Skeletal muscle satellite cell (primary cell): ENCODE data around the gene CYP4F12. TPM values are rescaled to one million over a fixed set of nuclear protein-coding genes. Genes with fewer than 3 reads are reported as not detected.

Experiments
- H3K27me3 ChIP-seq: 2 replicates; pipeline ENCODE4 v1.7.0; 2013; ENCODE audit warnings: low read length; ENCODE audit not compliant: control insufficient read depth, insufficient read depth
- H3K36me3 ChIP-seq: 2 replicates; pipeline ENCODE4 v1.7.0; 2013; ENCODE audit warnings: mild to moderate bottlenecking, control low read depth, low read length; ENCODE audit not compliant: insufficient read depth
- H3K4me1 ChIP-seq: 2 replicates; pipeline ENCODE4 v1.7.0; 2013; ENCODE audit warnings: low read length; ENCODE audit not compliant: control insufficient read depth, insufficient read depth
- H3K4me2 ChIP-seq: 2 replicates; pipeline ENCODE4 v1.7.0; 2013; ENCODE audit warnings: mild to moderate bottlenecking, low read length
- H3K4me3 ChIP-seq: 2 replicates; pipeline ENCODE4 v1.7.0; 2013; ENCODE audit warnings: low read length
- H3K9ac ChIP-seq: 2 replicates; pipeline ENCODE4 v1.7.0; 2013; ENCODE audit warnings: mild to moderate bottlenecking, low read depth, low read length, moderate library complexity
- H3K9me3 ChIP-seq: replicated peaks from 2 replicates; pipeline ENCODE4 v1.7.0; 2013; ENCODE audit warnings: mild to moderate bottlenecking, control low read depth, low read length
- total RNA-seq: library from RNA; depleted of rRNA; stranded (reverse); fragments of >200 nt; gene quantifications from 2 replicates; pipeline ENCODE4 v1.2.3, GENCODE V29; 2012; rRNA removed

The CYP4F12 gene, protein sequence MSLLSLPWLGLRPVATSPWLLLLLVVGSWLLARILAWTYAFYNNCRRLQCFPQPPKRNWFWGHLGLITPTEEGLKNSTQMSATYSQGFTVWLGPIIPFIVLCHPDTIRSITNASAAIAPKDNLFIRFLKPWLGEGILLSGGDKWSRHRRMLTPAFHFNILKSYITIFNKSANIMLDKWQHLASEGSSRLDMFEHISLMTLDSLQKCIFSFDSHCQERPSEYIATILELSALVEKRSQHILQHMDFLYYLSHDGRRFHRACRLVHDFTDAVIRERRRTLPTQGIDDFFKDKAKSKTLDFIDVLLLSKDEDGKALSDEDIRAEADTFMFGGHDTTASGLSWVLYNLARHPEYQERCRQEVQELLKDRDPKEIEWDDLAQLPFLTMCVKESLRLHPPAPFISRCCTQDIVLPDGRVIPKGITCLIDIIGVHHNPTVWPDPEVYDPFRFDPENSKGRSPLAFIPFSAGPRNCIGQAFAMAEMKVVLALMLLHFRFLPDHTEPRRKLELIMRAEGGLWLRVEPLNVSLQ
- not detected in 2 replicates for total RNA-seq

DNA sequence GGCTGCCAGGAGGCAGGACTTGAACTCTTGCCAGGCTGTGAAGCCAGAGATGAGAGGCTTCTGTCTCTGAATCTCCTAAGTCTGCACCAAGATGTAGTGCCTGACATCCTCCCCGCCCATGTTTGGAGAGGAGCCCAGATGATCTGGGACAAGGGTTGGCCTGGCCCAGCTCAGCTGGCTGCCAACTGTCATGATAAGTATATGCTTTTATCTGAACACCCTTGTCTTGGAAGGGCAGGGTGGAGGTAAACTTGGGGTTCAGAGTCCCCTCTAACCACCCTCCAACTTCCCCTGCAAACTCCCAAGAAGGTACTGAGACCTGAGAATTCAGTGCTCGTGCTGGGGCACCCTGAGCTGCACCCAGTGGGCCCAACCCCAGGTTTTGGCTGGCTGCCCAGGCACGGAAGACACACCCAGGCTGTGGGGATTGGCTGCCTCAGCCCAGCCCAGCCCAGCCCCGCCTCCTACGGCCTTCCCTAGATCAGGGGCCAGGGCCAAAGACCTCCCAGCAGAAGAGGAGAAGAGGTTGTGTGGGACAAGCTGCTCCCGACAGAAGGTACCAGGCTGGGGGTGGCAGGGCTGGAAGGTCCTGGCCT is at the start of gene CYP4F12:
CYP4F12 (plus strand) TSS at position 508 of the 596 bp plus-strand sequence. CDS start 443 bp downstream, outside the sequence.
- Histone ChIP-seq H3K4me2 (no peak within 1 kb of the TSS), H3K27me3 (no peaks in the 10 kb centered on the region), H3K4me3 (no peak within 1 kb of the TSS), H3K9ac (no peak within 1 kb of the TSS), H3K4me1 (no peaks in the 10 kb centered on the region), H3K36me3 (no peaks in the 10 kb centered on the region), H3K9me3 (peaks cover 3% of the 10 kb centered on the region)

DNA sequence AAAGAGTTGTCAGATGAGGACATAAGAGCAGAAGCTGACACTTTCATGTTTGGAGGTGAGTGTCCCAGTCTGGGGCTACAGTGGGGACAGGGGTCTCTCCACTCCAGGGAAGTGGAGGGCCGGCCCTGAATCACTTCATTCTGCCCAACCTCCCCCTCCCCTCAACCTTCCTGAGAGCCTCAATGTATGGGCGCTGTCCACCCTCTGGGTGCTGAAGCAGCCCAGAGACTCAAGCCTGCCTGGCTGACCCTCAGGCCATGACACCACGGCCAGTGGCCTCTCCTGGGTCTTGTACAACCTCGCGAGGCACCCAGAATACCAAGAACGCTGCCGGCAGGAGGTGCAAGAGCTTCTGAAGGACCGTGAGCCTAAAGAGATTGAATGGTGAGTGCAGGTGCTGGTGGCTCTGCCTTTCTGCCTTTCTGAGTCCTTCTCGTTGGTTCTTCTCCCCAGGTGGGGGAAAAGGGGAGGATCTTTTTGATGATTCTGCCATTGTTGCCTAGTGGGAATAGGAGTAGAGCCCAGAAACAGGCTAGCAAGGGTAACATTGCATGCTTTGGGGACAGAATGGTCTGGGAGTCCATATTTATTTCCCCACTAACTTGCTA is 49.1 kb upstream of the CYP4F12 start:
- H3K4me1 ChIP-seq = no peaks in the 10 kb centered on the region
- H3K4me2 ChIP-seq = no peak overlapping the region
- H3K4me3 ChIP-seq = no peak overlapping the region
- no peaks in the 10 kb centered on the region for H3K9me3 ChIP-seq
- no peaks in the 10 kb centered on the region for H3K27me3 ChIP-seq
- no peaks in the 10 kb centered on the region for H3K36me3 ChIP-seq
- no peak overlapping the region for H3K9ac ChIP-seq

DNA sequence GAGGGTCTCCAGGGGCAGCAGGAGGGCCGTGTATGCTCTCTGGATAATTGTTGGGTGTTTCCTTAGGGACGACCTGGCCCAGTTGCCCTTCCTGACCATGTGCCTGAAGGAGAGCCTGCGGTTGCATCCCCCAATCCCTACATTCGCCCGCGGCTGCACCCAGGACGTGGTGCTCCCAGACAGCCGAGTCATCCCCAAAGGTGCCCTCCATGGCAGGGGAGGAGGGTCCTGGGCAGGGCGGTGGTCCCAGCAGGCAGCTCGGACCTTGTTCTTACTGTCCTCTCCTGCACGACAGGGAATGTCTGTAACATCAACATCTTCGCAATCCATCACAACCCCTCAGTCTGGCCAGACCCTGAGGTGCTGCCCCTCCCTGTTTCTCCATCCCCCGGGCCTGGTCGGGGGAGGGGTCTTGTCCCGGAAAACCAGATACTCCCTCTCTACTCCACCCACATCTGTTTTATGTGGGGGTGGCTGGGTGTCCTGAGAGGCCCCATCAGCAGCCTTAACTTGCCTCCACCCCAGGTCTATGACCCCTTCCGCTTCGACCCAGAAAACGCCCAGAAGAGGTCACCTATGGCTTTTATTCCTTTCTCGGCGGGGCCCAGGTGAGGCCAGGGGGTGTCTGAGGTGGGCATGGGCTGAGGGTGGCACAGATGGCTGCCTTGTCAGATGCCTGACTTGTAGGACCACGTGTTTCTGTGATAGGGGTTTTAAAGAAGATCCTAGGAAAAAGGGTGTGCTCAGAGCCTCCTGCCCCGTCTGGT is 44.5 kb upstream of the CYP4F12 start:
- Histone ChIP-seq H3K27me3 (no peaks in the 10 kb centered on the region), H3K36me3 (no peaks in the 10 kb centered on the region), H3K4me1 (no peaks in the 10 kb centered on the region), H3K4me2 (no peak overlapping the region), H3K4me3 (no peak overlapping the region), H3K9me3 (no peaks in the 10 kb centered on the region), H3K9ac (no peak overlapping the region)

DNA sequence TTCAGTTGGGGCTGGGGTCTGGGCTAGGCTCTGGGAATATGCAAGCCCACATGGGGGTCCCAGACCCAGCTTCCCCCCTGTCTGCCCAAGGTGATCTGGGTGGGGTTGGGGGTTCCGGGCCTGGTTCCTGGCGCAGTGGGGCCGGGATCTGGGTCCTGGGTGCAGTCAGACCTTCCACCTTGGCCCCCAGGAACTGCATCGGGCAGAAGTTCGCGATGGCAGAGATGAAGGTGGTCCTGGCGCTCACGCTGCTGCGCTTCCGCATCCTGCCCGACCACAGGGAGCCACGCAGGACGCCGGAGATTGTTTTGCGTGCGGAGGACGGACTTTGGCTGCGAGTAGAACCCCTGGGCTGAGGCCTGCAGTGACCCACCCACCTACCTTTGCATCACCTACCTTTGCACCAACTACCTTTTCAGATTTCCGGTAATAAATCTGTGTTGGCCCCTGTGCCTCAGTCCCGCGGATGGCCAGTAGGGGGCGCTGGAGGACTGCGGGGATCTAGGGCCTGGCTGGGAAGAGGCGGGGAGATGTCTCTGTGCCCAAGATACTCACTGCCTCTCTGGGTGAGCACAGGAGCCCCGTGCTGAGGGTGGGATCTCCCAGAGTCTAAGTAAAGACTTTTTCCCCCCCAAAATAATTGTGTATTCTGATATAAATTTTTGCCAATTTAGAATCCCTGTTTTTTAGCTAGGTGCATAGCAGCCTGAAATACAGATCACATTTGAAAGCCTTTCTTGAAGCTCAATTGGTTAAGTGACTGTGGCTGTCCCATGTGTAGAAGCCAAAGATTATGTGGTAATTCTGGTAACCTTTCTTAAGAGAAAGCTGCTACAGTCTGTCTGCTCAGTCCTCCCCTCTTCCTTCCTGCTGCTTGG is 43.6 kb upstream of the CYP4F12 start:
- Histone ChIP-seq H3K9me3 (no peaks in the 10 kb centered on the region), H3K4me2 (no peak overlapping the region), H3K9ac (no peak overlapping the region), H3K4me1 (no peaks in the 10 kb centered on the region), H3K36me3 (no peaks in the 10 kb centered on the region), H3K4me3 (no peak overlapping the region), H3K27me3 (no peaks in the 10 kb centered on the region)

DNA sequence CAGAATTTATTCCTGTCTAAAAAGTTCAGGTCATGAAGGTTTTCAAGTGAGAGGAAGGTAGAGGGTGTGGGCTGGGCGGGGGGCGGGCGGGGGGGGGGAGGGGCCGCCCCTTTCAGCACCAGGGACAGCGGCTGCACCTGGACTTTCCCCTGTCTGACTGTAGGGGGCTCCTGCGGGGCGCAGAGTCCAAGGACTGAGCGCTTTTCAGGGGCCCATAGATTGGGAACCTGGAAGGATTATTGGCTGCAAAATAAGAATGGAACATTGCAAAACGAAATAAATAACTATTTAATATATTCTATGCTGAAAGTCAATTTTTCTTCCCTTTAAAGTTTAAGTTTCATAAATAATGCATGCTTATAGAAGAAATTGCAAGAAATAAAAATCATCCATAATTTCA is 41.1 kb upstream of the CYP4F12 start:
- no peaks in the 10 kb centered on the region for H3K27me3 ChIP-seq
- no peak overlapping the region for H3K4me3 ChIP-seq
- no peak overlapping the region for H3K4me2 ChIP-seq
- H3K9ac ChIP-seq = no peak overlapping the region
- H3K36me3 ChIP-seq = no peaks in the 10 kb centered on the region
- no peaks in the 10 kb centered on the region for H3K9me3 ChIP-seq
- H3K4me1 ChIP-seq = no peaks in the 10 kb centered on the region

DNA sequence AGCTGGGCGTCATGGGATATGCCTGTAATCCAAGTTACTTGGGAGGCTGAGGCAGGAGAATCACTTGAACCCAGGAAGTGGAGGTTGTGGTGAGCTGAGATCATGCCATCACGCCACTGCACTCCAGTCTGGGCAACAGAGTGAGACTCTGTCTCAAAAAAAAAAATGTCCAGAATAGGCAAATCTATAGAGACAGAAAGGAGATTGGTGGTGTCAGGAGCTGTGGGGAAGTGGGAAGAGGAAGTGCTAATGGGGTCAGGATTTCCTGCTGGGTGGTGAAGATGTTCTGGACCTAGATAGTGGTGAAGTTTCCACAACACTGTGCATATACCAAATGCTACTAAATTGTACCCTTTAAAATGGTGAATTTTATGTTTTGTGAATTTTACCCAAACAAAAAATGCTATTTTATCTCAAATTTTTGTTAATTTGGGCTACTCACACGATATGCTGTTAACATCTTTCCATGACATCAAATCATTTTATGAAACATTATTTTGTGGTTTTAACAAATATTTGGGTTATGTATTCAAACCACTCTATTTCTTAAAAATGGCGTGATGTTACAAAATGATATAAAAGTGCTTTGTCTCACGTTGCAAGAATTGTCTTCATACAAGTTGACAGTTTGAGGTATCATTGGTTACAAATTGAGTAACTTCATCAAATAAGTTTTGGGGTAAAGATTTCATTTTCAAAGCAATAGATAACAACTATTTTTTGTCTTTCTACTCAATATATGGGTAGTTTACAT is 39.6 kb upstream of the CYP4F12 start:
- H3K4me2 ChIP-seq = no peak overlapping the region
- H3K4me1 ChIP-seq = no peaks in the 10 kb centered on the region
- H3K36me3 ChIP-seq = no peaks in the 10 kb centered on the region
- H3K4me3 ChIP-seq = no peak overlapping the region
- H3K9ac ChIP-seq = no peak overlapping the region
- H3K27me3 ChIP-seq = no peaks in the 10 kb centered on the region
- no peaks in the 10 kb centered on the region for H3K9me3 ChIP-seq

DNA sequence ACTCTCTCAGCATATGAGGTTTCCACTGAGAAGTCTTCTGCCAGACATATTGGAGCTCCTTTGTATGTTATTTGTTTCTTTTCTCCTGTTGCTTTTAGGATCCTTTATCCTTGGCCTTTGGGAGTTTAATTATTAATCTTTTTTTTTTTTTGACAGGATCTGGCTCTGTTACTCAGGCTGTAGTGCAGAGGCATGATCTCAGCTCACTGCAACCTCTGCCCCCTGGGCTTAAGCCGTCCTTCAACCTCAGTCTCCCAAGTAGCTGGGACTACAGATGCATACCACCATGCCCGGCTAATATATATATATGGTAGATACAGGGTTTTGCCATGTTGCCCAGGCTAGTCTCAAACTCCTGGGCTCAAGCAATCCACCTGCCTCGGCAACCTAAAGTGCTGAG is 38.8 kb upstream of the CYP4F12 start:
- no peaks in the 10 kb centered on the region for H3K4me1 ChIP-seq
- no peak overlapping the region for H3K9ac ChIP-seq
- no peak overlapping the region for H3K4me3 ChIP-seq
- H3K36me3 ChIP-seq = no peaks in the 10 kb centered on the region
- no peak overlapping the region for H3K4me2 ChIP-seq
- no peaks in the 10 kb centered on the region for H3K27me3 ChIP-seq
- no peaks in the 10 kb centered on the region for H3K9me3 ChIP-seq

DNA sequence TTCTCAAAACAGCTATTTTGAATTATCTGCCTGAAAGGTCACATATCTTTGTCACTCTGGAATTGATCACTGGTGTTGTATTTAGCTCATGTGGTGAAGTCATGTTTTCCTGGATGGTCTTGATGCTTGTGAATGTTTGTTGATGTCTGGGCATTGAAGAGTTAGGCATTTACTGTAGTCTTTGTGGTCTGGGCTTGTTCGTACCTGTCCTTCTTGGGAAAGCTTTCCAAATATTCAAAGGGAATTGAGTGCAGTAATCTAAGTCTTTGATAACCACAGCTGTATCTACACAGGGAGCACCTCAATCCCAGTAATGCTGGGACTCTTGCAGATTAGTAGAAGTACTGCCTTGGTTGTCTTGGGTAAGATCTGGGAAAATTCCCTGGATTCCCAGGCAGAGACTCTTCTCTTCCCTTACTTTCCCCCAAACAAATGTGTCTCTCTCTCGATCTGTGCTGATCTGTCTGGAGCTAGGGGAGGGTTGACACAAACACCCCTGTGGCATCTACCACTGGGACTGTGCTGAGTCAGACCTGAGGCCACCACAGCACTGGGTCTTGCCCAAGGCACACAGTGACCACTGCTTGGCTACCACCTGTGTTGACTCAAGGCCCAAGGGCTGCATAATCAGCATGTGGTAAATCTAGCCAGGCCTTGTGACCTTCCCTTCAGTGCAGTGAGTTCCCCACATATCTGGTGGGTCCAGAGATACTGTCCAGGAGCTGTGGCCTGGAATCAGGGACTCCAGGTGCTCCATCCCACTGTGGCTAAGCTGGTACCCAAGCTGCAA is 37.7 kb upstream of the CYP4F12 start:
- Histone ChIP-seq H3K27me3 (no peaks in the 10 kb centered on the region), H3K9ac (no peak overlapping the region), H3K4me2 (no peak overlapping the region), H3K4me3 (no peak overlapping the region), H3K36me3 (no peaks in the 10 kb centered on the region), H3K4me1 (no peaks in the 10 kb centered on the region), H3K9me3 (no peaks in the 10 kb centered on the region)

DNA sequence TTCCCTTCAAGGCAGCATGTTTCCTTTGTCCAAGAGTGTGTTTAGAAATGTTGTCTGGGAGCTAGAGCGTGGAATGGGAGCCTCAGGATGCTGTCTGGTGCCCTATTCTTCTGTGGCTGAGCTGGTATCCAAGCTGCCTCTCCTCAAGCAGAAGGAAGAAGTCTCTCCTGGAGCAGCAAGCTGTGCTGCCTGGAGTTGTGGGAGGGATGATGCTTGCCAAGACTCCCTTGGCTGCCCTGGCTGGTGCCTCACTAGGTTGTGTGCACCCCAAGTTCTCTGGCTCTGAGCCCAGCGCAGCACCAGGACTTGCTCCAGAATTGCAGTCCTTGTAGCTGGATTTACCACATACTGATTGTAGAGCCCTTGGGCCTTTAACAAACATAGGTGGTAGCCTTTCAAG is 36.9 kb upstream of the CYP4F12 start:
- Histone ChIP-seq H3K27me3 (no peaks in the 10 kb centered on the region), H3K9ac (no peak overlapping the region), H3K4me2 (no peak overlapping the region), H3K4me1 (no peaks in the 10 kb centered on the region), H3K9me3 (no peaks in the 10 kb centered on the region), H3K4me3 (no peak overlapping the region), H3K36me3 (no peaks in the 10 kb centered on the region)
